Gastrocnemius medialis (tissue), 4 donors: ENCODE results near the gene PASD1. TPM values are rescaled to one million over a fixed set of nuclear protein-coding genes. Genes with fewer than 3 reads are reported as not detected.

Source experiments
- ATAC-seq, 2 donors: fragments of 150-250 bp; one replicate each; pipeline ENCODE4 v1.9.1; 2016
- DNase-seq, 2 donors: peaks; one replicate each; pipeline ENCODE4 v3.0.0-alpha.2; 2019
- H3K27ac ChIP-seq, 4 donors: fragments of 200-600 bp; sonication (generic); 1 replicate in 1 of 4; 2 replicates in 3 of 4; pipeline ENCODE4 v1.5.1; 2016 to 2018; ENCODE audit warnings: mild to moderate bottlenecking in 2 of 4, moderate library complexity in 1 of 4
- H3K27me3 ChIP-seq, 3 donors: fragments of 200-600 bp; sonication (generic) in 2 of 3; 1 replicate in 1 of 3; 2 replicates in 2 of 3; pipeline versions ENCODE4 v1.5.1 to v1.6.0; 2016 to 2019; ENCODE audit warnings: mild to moderate bottlenecking in 1 of 3, moderate library complexity in 1 of 3
- H3K36me3 ChIP-seq, 2 donors: fragments of 200-600 bp; sonication (generic) in 1 of 2; one replicate each; pipeline ENCODE4 v1.5.1; 2017 to 2018
- H3K4me1 ChIP-seq, 2 donors: fragments of 200-600 bp; sonication (generic) in 1 of 2; one replicate each; pipeline ENCODE4 v1.5.1; 2016 to 2017; ENCODE audit warnings: mild to moderate bottlenecking in 2 of 2
- H3K4me3 ChIP-seq, 4 donors: fragments of 200-600 bp; sonication (generic) in 3 of 4; 1 replicate in 1 of 4; 2 replicates in 3 of 4; pipeline ENCODE4 v1.5.1; 2016 to 2019; ENCODE audit warnings: mild to moderate bottlenecking in 2 of 4
- H3K9me3 ChIP-seq, 3 donors: fragments of 200-600 bp; sonication (generic) in 2 of 3; 1 replicate in 1 of 3; 2 replicates in 2 of 3; pipeline ENCODE4 v1.5.1; 2016 to 2019
- POLR2A ChIP-seq, 2 donors: fragments of 450-650 bp; IDR thresholded peaks; one replicate each; pipeline ENCODE4 v1.6.1; 2017; ENCODE audit warnings: antibody characterized with exemption in 2 of 2, mild to moderate bottlenecking in 2 of 2, moderate library complexity in 2 of 2
- in situ Hi-C, 4 donors: fragments of 200-750 bp; cut with MboI; loops; one replicate each; pipeline versions ENCODE4 v1.15.0 to v1.8.0; 2017; ENCODE audit warnings: low sequenced_read_pairs in 4 of 4
- intact Hi-C: fragments of 100-400 bp; cut with DNase I; formaldehyde crosslinking; loops from one replicate; pipeline ENCODE4 v1.15.1; 2023; ENCODE audit warnings: low total_unique reads
- total RNA-seq, 4 donors: library from RNA; depleted of rRNA; stranded (reverse); fragments of >200 nt; gene quantifications; one replicate each; pipeline versions ENCODE4 v1.1.0 to v1.2.3, GENCODE V29; 2016
- TF ChIP-seq, protein P1 (sequence below), 5 experiments: fragments of 450-650 bp in 3 of 5; fragments of 200-600 bp in 2 of 5; sonication (generic) in 2 of 5; IDR thresholded peaks in 4 of 5; conservative IDR thresholded peaks in 1 of 5; 1 replicate in 4 of 5; 2 replicates in 1 of 5; pipeline ENCODE4 v1.5.1; 2016 to 2019; ENCODE audit warnings: antibody characterized with exemption in 5 of 5, mild to moderate bottlenecking in 3 of 5, moderate library complexity in 3 of 5

PASD1 gene
- total RNA-seq, 4 donors from 2014 or later = not detected

DNA sequence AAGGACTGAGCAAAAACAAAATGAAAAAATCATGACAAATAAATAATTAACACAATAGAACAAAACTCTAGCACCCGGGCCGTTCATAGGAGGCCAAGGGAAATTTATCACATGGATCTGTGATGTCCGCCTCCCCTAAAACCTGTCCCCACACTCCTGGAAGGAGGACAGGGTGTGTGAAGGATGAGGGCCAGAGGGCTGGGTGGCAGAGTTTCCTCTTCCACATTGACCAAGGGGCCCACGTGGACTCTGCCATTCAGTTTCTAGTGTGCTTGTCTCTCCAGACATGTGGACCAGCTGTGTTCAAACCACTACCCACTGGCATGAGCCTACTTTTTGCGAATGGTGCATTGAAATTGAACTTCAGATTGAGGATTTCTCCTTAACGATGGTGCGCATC lies 138.1 kb downstream of the PASD1 start:
- H3K36me3 ChIP-seq = no peaks in the 10 kb centered on the region
- TF ChIP-seq POLR2A (IDR thresholded peaks at IDR 0.05) = no peak
- TF ChIP-seq, protein P1, sequence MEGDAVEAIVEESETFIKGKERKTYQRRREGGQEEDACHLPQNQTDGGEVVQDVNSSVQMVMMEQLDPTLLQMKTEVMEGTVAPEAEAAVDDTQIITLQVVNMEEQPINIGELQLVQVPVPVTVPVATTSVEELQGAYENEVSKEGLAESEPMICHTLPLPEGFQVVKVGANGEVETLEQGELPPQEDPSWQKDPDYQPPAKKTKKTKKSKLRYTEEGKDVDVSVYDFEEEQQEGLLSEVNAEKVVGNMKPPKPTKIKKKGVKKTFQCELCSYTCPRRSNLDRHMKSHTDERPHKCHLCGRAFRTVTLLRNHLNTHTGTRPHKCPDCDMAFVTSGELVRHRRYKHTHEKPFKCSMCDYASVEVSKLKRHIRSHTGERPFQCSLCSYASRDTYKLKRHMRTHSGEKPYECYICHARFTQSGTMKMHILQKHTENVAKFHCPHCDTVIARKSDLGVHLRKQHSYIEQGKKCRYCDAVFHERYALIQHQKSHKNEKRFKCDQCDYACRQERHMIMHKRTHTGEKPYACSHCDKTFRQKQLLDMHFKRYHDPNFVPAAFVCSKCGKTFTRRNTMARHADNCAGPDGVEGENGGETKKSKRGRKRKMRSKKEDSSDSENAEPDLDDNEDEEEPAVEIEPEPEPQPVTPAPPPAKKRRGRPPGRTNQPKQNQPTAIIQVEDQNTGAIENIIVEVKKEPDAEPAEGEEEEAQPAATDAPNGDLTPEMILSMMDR (IDR thresholded peaks at IDR 0.05 in 4 of 5, conservative IDR thresholded peaks at IDR 0.05 in 1 of 5) = no peak
- intact Hi-C loops = no loop called here
- no peaks in the 10 kb centered on the region for H3K9me3 ChIP-seq
- in situ Hi-C loops = no loop called here
- H3K27me3 ChIP-seq = no peaks in the 10 kb centered on the region
- no peak for ATAC-seq
- H3K27ac ChIP-seq = no peak overlapping the region
- peaks cover 0 to 6% of the 10 kb centered on the region in 2 donors for H3K4me1 ChIP-seq
- no peak for DNase-seq
- H3K4me3 ChIP-seq = no peak overlapping the region

DNA sequence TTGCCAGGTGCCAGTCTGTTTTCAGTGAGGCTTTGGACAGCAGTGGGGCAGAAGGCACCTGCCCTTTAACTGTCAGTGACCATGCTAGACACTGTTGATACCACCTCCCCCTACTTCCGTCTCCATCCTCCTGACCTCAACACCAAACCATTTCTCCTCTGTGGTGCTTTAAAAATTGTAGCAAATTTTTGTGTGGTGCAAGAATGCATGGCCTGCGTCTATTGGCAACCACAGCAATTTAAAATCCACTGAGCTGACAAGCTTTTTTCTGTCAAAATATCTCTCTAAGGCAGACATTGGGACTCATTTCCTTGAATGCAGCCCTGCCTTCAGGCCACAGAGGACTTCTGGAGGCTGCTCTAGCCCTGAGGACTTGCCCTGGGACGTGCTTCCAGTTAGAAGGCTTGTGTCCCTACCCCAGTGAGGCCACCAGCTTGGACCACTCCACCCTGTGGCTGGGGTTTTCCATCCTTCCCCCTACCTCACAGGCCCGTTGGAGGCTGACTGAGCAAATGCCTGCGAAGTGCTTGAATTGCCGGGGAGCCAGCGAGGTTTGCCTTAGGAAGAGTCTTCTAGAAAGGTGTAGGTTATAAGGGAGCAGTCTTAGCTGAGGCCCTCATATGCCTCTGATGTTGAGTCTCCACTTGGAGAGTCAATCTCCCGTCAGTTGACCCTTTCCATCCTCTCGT lies 138.7 kb downstream of the PASD1 start:
- DNase-seq (no peak), ATAC-seq (no peak)
- Histone ChIP-seq H3K36me3 (no peaks in the 10 kb centered on the region), H3K27ac (no peak overlapping the region), H3K4me3 (no peak overlapping the region), H3K27me3 (no peaks in the 10 kb centered on the region), H3K4me1 (peaks cover 0 to 6% of the 10 kb centered on the region in 2 donors), H3K9me3 (no peaks in the 10 kb centered on the region)
- intact Hi-C loops = no loop called here
- no peak for TF ChIP-seq POLR2A (IDR thresholded peaks at IDR 0.05)
- TF ChIP-seq, protein P1 (IDR thresholded peaks at IDR 0.05 in 4 of 5, conservative IDR thresholded peaks at IDR 0.05 in 1 of 5) = no peak
- in situ Hi-C loops = no loop called here

DNA sequence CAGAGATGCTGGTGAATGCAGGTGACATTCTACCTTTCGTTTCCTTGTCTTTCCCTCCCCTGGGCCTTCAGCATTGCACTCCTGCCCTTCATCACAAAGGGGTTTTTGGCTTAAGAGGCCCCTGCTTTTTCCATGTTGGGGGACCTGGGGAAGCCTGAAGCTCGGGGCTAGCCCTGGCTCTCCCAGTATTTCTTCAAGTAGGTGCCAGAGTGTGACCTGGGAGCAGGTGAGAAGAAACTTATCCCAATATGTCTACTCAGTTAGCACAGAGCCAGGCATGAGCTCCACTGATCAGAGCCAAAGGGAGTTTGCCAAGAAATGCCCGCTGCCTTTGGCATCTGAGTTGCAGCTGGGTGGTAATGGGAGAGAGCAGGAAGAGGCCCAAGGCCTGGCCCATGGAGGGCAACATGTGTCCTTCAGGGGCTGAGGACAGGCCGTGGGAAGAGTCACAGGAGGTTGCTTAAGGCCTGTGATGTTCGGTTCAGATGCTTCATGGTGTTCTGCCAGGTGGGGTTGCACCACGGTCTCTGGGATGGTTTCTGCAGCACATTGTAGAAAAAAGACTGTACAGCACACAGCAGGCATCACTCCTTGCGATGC lies 139.4 kb downstream of the PASD1 start:
- no peaks in the 10 kb centered on the region for H3K36me3 ChIP-seq
- no peaks in the 10 kb centered on the region for H3K9me3 ChIP-seq
- in situ Hi-C loops = no loop called here
- TF ChIP-seq, protein P1 (IDR thresholded peaks at IDR 0.05 in 4 of 5, conservative IDR thresholded peaks at IDR 0.05 in 1 of 5) = no peak
- no peak for TF ChIP-seq POLR2A (IDR thresholded peaks at IDR 0.05)
- DNase-seq (peak in 1 of 2 donors; percentile 22), ATAC-seq (peak in 1 of 2 donors; percentile 36)
- H3K27me3 ChIP-seq = no peaks in the 10 kb centered on the region
- H3K4me1 ChIP-seq = peaks cover 0 to 6% of the 10 kb centered on the region in 2 donors
- no peak overlapping the region for H3K4me3 ChIP-seq
- intact Hi-C loops = no loop called here
- no peak overlapping the region for H3K27ac ChIP-seq

DNA sequence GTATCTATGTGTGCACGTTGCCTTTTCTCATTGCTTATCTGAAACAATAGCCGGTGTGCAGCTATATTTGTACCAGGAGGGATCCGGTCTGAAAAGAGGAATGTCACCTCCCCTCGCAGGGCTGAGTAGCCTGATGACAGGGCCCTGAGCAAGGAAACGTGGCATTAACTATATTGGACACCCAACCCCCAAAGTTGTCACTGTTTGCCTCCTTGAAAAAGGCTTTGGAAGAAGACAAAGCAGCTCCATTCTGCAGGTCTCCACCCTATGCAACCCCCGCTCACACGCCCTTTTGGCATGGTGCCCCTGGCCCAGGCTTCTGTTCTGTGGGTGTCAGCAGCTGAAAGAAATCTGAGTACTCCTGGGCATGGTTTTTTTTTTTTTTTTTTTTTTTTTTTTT lies 140.0 kb downstream of the PASD1 start:
- DNase-seq (peak in 1 of 2 donors; percentile 26), ATAC-seq (peak; percentile 21 to 39)
- H3K27ac ChIP-seq = no peak overlapping the region
- no peak for TF ChIP-seq POLR2A (IDR thresholded peaks at IDR 0.05)
- TF ChIP-seq, protein P1 (IDR thresholded peaks at IDR 0.05 in 4 of 5, conservative IDR thresholded peaks at IDR 0.05 in 1 of 5) = no peak
- in situ Hi-C loops = no loop called here
- H3K4me1 ChIP-seq = peaks cover 0 to 6% of the 10 kb centered on the region in 2 donors
- intact Hi-C loops = no loop called here
- no peaks in the 10 kb centered on the region for H3K27me3 ChIP-seq
- H3K36me3 ChIP-seq = no peaks in the 10 kb centered on the region
- H3K4me3 ChIP-seq = peak overlapping the region in 1 of 4 donors; percentile 3
- H3K9me3 ChIP-seq = no peaks in the 10 kb centered on the region
